ENCODE data around the gene NTN1. TPM values are rescaled to one million over a fixed set of nuclear protein-coding genes. Genes with fewer than 3 reads are reported as not detected.

NTN1 gene
- polyA plus RNA-seq, 1 donor from 2014 or later = 16.2 TPM

DNA sequence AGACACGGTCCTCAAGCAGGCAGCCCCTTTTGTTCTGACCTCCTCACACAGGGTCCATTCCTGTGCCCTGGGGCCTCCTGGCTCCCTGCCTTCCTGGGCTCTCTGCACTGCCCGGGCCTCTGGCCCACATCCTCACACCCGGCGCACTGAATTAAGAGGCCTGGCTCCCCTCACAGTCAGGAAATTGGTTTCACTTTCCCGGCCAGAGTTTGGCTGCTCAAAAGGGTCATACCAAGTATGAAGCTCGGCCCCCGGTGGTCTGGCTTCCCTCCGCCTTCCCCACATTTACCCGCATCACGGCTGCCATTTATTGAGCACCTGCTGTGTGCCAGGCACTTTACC, 220.0 kb downstream of the NTN1 start:
- TF ChIP-seq EZH2 (IDR thresholded peaks at IDR 0.05; ENCODE audit: borderline replicate concordance, insufficient read depth, low read length, poor library complexity, severe bottlenecking) (no peak), TAF1 (IDR thresholded peaks at IDR 0.05; ENCODE audit: low read depth) (no peak), EP300 (conservative IDR thresholded peaks at IDR 0.05; ENCODE audit: poor library complexity, severe bottlenecking) (no peak), SMC3 (conservative IDR thresholded peaks at IDR 0.05; ENCODE audit: poor library complexity) (no peak), RAD21 (conservative IDR thresholded peaks at IDR 0.05) (no peak), POLR2AphosphoS5 (IDR thresholded peaks at IDR 0.05) (no peak), MXI1 (conservative IDR thresholded peaks at IDR 0.05; ENCODE audit: poor library complexity, severe bottlenecking) (no peak)
- TF ChIP-seq, protein P1, sequence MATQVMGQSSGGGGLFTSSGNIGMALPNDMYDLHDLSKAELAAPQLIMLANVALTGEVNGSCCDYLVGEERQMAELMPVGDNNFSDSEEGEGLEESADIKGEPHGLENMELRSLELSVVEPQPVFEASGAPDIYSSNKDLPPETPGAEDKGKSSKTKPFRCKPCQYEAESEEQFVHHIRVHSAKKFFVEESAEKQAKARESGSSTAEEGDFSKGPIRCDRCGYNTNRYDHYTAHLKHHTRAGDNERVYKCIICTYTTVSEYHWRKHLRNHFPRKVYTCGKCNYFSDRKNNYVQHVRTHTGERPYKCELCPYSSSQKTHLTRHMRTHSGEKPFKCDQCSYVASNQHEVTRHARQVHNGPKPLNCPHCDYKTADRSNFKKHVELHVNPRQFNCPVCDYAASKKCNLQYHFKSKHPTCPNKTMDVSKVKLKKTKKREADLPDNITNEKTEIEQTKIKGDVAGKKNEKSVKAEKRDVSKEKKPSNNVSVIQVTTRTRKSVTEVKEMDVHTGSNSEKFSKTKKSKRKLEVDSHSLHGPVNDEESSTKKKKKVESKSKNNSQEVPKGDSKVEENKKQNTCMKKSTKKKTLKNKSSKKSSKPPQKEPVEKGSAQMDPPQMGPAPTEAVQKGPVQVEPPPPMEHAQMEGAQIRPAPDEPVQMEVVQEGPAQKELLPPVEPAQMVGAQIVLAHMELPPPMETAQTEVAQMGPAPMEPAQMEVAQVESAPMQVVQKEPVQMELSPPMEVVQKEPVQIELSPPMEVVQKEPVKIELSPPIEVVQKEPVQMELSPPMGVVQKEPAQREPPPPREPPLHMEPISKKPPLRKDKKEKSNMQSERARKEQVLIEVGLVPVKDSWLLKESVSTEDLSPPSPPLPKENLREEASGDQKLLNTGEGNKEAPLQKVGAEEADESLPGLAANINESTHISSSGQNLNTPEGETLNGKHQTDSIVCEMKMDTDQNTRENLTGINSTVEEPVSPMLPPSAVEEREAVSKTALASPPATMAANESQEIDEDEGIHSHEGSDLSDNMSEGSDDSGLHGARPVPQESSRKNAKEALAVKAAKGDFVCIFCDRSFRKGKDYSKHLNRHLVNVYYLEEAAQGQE (IDR thresholded peaks at IDR 0.05; ENCODE audit: borderline replicate concordance) = no peak
- TF ChIP-seq, protein P2, sequence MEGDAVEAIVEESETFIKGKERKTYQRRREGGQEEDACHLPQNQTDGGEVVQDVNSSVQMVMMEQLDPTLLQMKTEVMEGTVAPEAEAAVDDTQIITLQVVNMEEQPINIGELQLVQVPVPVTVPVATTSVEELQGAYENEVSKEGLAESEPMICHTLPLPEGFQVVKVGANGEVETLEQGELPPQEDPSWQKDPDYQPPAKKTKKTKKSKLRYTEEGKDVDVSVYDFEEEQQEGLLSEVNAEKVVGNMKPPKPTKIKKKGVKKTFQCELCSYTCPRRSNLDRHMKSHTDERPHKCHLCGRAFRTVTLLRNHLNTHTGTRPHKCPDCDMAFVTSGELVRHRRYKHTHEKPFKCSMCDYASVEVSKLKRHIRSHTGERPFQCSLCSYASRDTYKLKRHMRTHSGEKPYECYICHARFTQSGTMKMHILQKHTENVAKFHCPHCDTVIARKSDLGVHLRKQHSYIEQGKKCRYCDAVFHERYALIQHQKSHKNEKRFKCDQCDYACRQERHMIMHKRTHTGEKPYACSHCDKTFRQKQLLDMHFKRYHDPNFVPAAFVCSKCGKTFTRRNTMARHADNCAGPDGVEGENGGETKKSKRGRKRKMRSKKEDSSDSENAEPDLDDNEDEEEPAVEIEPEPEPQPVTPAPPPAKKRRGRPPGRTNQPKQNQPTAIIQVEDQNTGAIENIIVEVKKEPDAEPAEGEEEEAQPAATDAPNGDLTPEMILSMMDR (IDR thresholded peaks at IDR 0.05; ENCODE audit: poor library complexity, severe bottlenecking) = no peak
- Histone ChIP-seq H2AFZ (ENCODE audit: low read depth, low read length) (no peak overlapping the region), H3K27ac (ENCODE audit: low read length) (no peak overlapping the region), H3K36me3 (ENCODE audit: insufficient read depth, low read length) (no peaks in the 10 kb centered on the region), H3K9ac (ENCODE audit: low read length) (no peak overlapping the region), H3K79me2 (replicated peaks; ENCODE audit: insufficient read depth, low read length) (no peaks in the 10 kb centered on the region), H3F3A (ENCODE audit: insufficient read depth, low read length, poor library complexity, severe bottlenecking) (no peaks in the 10 kb centered on the region), H4K20me1 (ENCODE audit: insufficient read depth) (no peaks in the 10 kb centered on the region), H3K9me2 (ENCODE audit: insufficient read depth, low read length) (no peaks in the 10 kb centered on the region), H3K4me2 (ENCODE audit: low read length) (no peak overlapping the region), H3K4me3 (ENCODE audit: low read length) (no peak overlapping the region), H3K9me3 (ENCODE audit: low read length) (no peaks in the 10 kb centered on the region), H3K27me3 (ENCODE audit: insufficient read depth, low read depth, low read length) (no peaks in the 10 kb centered on the region)

DNA sequence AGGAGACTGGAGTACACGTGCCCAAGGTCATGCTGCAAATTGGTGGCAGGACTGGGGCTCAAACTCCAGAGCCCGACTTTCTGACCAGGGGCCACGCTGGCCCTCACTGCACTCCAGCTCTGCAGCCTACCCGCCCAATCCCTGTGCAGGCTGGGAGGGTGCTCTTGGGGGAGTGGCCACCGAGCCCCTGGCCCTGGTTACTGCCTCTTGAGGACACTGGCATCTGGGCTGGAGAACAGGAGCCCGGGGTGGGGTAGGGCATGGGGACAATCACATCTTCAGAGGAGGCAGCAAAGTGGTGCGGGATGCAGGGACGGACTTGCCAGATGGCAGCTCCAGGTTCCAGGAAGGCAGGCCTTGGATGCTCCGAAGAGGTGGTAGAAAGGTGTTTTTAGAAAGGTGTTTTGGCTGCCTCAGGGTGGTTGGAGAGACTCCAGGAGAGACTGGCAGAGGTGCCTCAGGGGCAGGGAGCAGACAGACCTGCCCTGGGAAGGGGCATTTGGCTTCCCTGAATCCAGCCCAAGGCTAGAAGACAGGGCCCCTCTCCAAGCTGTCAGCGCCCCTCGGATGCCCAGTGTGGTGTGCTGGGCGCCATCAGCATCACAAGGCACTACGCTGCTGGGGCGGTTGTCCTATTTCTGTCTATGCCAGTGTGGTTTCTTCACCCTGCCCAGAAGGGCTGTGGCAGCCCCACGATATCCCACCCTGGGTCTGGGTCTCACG, 220.6 kb downstream of the NTN1 start:
- Histone ChIP-seq H3K9ac (ENCODE audit: low read length) (no peak overlapping the region), H3K4me2 (ENCODE audit: low read length) (no peak overlapping the region), H3K4me3 (ENCODE audit: low read length) (no peak overlapping the region), H3K36me3 (ENCODE audit: insufficient read depth, low read length) (no peaks in the 10 kb centered on the region), H3K9me2 (ENCODE audit: insufficient read depth, low read length) (no peaks in the 10 kb centered on the region), H2AFZ (ENCODE audit: low read depth, low read length) (no peak overlapping the region), H3F3A (ENCODE audit: insufficient read depth, low read length, poor library complexity, severe bottlenecking) (no peaks in the 10 kb centered on the region), H4K20me1 (ENCODE audit: insufficient read depth) (no peaks in the 10 kb centered on the region), H3K27me3 (ENCODE audit: insufficient read depth, low read depth, low read length) (no peaks in the 10 kb centered on the region), H3K27ac (ENCODE audit: low read length) (no peak overlapping the region), H3K79me2 (replicated peaks; ENCODE audit: insufficient read depth, low read length) (no peaks in the 10 kb centered on the region), H3K9me3 (ENCODE audit: low read length) (no peaks in the 10 kb centered on the region)
- no peak for TF ChIP-seq RAD21 (conservative IDR thresholded peaks at IDR 0.05)
- TF ChIP-seq, protein P1 (IDR thresholded peaks at IDR 0.05; ENCODE audit: borderline replicate concordance) = no peak
- no peak for TF ChIP-seq TAF1 (IDR thresholded peaks at IDR 0.05; ENCODE audit: low read depth)
- TF ChIP-seq, protein P2 (IDR thresholded peaks at IDR 0.05; ENCODE audit: poor library complexity, severe bottlenecking) = no peak
- TF ChIP-seq SMC3 (conservative IDR thresholded peaks at IDR 0.05; ENCODE audit: poor library complexity) = no peak
- no peak for TF ChIP-seq EZH2 (IDR thresholded peaks at IDR 0.05; ENCODE audit: borderline replicate concordance, insufficient read depth, low read length, poor library complexity, severe bottlenecking)

Data from neural cell (in vitro differentiated cells).